IPS-18c (cell line): Measurements from ENCODE around the gene ELMO2.

Source experiments
- H3K4me3 ChIP-seq: 2 replicates; pipeline ENCODE4 v1.7.0; 2013; ENCODE audit warnings: low read depth, mild to moderate bottlenecking, low read length, moderate library complexity; ENCODE audit not compliant: insufficient read depth
- H3K9me3 ChIP-seq: one replicate; pipeline ENCODE4 v1.6.1; 2013; ENCODE audit warnings: mild to moderate bottlenecking, low read length, moderate library complexity; ENCODE audit not compliant: control insufficient read depth, insufficient read depth

The ELMO2 gene

DNA sequence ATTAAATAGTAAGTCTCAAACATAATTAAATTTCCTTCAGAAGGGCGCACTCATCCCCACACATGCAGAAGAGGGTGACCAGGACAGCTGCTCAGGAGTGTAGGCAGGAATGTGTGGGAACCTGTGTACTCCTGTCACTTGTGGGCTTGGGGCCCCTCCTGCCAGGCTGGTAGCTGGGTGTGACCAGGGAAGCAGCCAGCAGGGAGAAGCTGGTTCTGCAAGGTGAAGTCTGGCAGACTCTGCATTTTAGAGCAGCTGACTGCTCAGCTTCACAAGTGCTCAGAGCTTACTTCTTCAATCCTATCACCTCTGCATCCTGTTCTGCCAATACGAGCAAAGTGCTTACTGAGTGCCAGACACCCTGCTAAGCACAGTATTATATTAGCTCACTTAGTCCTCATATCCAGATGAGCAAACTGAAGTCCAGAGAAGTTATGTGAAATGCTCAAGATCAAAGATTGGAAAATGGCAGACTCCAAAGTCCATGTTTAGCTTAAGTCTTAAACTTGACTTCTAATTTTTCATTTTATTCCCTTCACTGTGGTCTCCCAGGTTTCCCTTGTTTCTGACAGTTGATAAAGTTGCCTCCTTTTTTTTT lies 27.9 kb downstream of the ELMO2 start:
- H3K9me3 ChIP-seq, result no peaks in the 10 kb centered on the region
- no peak overlapping the region for H3K4me3 ChIP-seq

DNA sequence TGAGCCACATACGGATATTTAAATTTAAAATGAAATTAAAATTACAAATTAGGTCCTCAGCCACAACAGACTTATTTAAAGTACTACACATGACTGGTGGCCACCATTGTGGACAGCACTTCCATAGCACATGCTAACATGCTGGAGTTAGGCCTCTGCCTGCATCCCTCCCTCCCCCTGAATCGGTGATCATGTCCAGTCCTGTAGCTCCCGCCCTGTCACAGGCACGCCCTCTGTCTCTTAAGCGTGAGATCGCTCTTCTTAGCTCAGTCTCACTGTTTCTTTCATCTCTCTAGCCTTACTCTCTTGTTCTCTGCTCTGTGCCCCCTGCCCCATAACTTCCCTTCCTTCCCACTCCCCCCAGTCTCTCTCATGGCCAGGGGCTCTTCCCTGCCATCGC lies 28.9 kb downstream of the ELMO2 start:
- no peaks in the 10 kb centered on the region for H3K9me3 ChIP-seq

DNA sequence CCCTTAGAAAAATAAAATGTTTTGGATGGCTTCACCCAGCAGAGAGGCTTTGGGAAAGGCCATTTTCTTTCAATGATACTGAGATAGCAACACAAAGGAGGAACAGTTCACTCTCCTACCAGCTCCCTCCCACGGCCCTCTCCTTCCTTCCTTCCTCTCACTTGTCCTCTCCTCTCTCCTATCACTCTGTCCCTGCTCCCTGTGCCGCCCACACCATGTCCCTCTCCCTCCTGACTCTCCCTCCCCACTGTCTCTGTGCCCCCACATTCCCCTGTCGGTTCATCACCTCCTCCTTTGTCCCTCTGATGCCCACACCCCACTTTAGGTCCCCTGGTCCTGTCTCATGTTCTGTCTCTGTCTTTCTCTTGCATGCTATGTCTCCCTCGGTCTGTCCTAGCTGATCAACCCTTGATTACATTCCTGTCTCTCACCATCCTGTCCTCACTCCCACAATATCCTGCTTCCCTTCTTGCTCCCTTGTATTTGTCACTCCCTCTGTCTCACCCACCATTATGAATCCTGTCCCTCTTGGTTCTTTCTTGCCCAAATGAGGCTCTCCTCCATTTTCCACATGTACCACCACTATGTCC lies 30.1 kb downstream of the ELMO2 start:
- no peaks in the 10 kb centered on the region for H3K9me3 ChIP-seq
- H3K4me3 ChIP-seq, result no peak overlapping the region

More for the DNA sequence above, 28.9 kb downstream of the ELMO2 start:
- H3K4me3 ChIP-seq, result no peak overlapping the region

DNA sequence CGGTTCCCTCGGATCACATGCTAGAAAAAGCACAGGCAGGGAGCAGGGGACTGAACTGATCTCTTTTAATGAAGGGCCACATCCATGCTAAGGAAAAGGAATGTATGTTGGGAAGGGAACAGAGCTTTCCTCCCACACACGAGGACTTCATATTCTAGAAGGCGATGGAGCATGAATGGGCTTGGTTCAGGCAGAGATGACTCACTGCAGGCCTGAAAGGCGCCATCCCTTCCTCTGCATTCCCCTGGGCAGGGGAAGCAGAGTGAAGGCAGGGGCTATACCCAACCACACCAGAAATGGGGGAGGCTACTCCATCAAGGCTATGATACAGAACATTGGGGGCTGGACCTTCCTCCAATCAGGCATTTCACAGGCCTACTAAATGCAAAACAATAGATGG lies 30.6 kb downstream of the ELMO2 start:
- H3K4me3 ChIP-seq, result no peak overlapping the region

DNA sequence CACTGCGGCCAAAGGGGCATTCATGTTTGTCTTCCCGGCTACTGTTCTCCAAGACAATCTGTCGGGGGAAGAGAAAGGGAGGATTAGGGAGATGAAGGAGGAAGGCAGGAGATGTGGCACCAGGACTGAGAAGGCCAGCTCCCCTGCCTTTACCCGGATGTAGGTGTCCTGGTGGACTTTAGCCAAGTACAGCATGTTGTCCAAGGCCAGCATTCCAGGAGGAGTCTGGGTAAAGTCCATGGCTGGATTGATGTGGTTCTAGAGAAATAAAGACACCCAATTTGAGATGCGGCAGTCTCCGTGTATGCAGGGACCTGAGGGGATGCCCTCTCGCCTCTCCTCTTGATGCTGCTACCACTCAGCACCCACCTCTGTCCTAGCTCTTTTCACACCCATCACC lies 32.0 kb downstream of the ELMO2 start:
- Histone ChIP-seq H3K9me3 (no peaks in the 10 kb centered on the region), H3K4me3 (no peak overlapping the region)

More for the DNA sequence above, 30.6 kb downstream of the ELMO2 start:
- H3K9me3 ChIP-seq, result no peaks in the 10 kb centered on the region

- H3K4me3 ChIP-seq, result no peak overlapping the region
- H3K9me3 ChIP-seq, result no peaks in the 10 kb centered on the region
Observed at GRCh38 chr20:46371656-46372055, 34.8 kb downstream of the ELMO2 start.

- H3K9me3 ChIP-seq, result no peaks in the 10 kb centered on the region
Observed at GRCh38 chr20:46368902-46369268, 37.5 kb downstream of the ELMO2 start.

GRCh38 chr20:46367967-46368901 lies 38.2 kb downstream of the ELMO2 start:
- no peaks in the 10 kb centered on the region for H3K9me3 ChIP-seq
- no peak overlapping the region for H3K4me3 ChIP-seq

More at GRCh38 chr20:46368902-46369268, 37.5 kb downstream of the ELMO2 start:
- H3K4me3 ChIP-seq, result no peak overlapping the region

GRCh38 chr20:46367234-46367633 lies 39.2 kb downstream of the ELMO2 start:
- H3K4me3 ChIP-seq, result no peak overlapping the region
- H3K9me3 ChIP-seq, result no peaks in the 10 kb centered on the region

GRCh38 chr20:46366826-46367225 lies 39.6 kb downstream of the ELMO2 start:
- no peak overlapping the region for H3K4me3 ChIP-seq
- no peaks in the 10 kb centered on the region for H3K9me3 ChIP-seq

DNA sequence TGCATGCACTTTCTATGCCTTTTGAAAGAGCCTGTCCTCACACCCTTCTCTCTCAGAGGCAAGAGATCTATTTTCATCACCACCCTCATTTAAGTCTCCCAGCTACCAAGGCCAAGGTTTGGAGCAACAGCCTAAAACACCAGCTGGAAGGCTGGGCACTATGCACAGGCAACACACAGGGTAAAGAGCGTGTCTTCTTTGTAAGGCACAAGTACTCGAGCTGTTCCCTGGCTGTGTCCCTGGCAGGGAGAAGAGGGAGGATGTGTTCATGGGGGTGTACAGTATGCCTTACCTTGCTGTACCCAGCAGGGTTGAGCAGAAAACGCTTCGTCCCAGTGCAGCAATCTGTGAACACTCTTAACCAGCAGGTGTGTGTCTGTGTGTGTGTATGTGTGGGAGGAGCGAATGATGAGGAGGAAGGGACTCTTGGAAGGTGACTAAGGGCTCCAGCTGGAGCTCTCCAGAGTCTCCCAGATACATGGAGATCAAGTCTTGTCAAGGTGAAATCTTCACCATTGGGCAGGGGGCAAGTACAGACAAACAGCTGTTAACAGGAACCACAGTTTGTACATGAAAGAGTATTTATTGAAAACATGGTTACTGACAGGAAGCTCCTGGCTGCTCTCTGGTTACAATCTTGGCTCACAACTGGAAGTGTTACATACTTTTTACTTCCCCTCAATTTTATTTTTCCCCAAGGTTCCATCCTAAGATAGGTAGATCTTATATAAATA lies 40.8 kb downstream of the ELMO2 start:
- no peak overlapping the region for H3K4me3 ChIP-seq
- no peaks in the 10 kb centered on the region for H3K9me3 ChIP-seq

- Histone ChIP-seq H3K4me3 (peak overlapping the region; percentile 62), H3K9me3 (no peaks in the 10 kb centered on the region)
Observed at GRCh38 chr20:46364670-46365486, 41.5 kb downstream of the ELMO2 start.

- Histone ChIP-seq H3K9me3 (no peaks in the 10 kb centered on the region), H3K4me3 (peak overlapping the region; percentile 100)
Observed at GRCh38 chr20:46363874-46364669, 42.3 kb downstream of the ELMO2 start.

DNA sequence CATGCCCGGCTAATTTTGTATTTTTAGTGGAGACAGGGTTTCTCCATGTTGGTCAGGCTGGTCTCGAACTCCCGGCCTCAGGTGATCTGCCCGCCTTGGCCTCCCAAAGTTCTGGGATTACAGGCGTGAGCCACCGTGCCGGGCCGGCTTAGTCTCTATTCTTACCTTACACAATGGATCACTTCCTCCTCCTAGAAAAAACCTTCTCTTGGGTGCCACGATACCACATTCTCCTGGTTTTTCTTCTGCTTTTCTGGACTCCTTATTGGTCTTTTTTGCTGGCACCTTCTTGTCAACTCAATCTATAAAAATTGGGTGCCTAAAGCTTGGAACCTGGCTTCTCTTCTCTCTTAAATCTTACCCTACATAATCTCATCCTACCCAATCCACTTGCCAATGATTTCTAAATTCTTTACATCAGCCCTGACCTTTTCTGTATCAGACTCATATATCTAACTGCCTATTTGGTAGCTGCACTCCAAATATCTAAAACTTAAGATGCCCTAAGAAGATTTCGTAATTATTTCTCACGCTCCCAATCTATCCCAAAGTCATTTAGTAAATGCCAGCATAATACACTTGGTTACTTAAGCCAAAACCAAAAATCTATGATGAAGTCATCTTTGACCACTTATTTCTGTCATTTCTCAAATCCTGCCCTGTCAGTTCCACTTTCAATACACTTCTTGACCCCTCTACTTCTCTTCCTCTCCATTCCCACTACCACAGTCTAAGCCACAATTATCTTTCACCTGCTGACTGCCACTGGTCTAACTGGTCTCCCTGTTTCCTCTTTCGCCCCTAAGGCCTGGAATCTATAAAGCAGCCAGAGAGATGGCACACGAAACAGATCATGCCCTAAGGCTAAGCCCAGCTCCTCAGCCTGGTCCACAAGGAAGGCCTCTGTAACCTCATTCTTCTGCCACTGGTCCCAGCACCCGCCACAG lies 43.2 kb downstream of the ELMO2 start:
- Histone ChIP-seq H3K9me3 (no peaks in the 10 kb centered on the region), H3K4me3 (peak overlapping the region; percentile 100)

- no peak overlapping the region for H3K4me3 ChIP-seq
Observed at GRCh38 chr20:46361811-46362210, 44.6 kb downstream of the ELMO2 start.

More at GRCh38 chr20:46361811-46362210, 44.6 kb downstream of the ELMO2 start:
- H3K9me3 ChIP-seq, result no peaks in the 10 kb centered on the region
